K562 (cell line): ENCODE data around the gene NDOR1. TPM values are rescaled to one million over a fixed set of nuclear protein-coding genes. Genes with fewer than 3 reads are reported as not detected.

Experiments
- BCL6 ChIP-seq: fragments of 250-450 bp; sonication (Bioruptor Pico); IDR thresholded peaks from 2 replicates; pipeline ENCODE4 v1.4.0; 2020
- C11orf30 ChIP-seq: fragments of 450-650 bp; IDR thresholded peaks from 2 replicates; pipeline ENCODE4 v1.6.1; 2016; ENCODE audit warnings: low read depth, mild to moderate bottlenecking
- CBX8 ChIP-seq: fragments of 200-600 bp; sonication (generic); IDR thresholded peaks from 2 replicates; pipeline ENCODE4 v1.6.1; 2012; ENCODE audit warnings: borderline replicate concordance, mixed run types, low read depth, mild to moderate bottlenecking, moderate library complexity, mixed read lengths, low read length, control low read depth, inconsistent platforms; ENCODE audit not compliant: poor library complexity, severe bottlenecking; ENCODE audit errors: extremely low read depth
- EGR1 ChIP-seq: fragments of 450-650 bp; conservative IDR thresholded peaks from 2 replicates; pipeline ENCODE4 v1.6.1; 2017; ENCODE audit warnings: mild to moderate bottlenecking
- HCFC1 ChIP-seq: IDR thresholded peaks from 2 replicates; pipeline ENCODE4 v1.6.1; 2012; ENCODE audit warnings: low read depth, low read length, improper control_type of control experiment
- PML ChIP-seq: IDR thresholded peaks from 2 replicates; pipeline ENCODE4 v1.6.1; 2012; ENCODE audit warnings: low read length, inconsistent platforms
- XRCC5 ChIP-seq: fragments of 200-400 bp; formaldehyde crosslinking; IDR thresholded peaks from 2 replicates; pipeline ENCODE4 v1.6.1; 2017; ENCODE audit warnings: low read depth, mild to moderate bottlenecking, low read length
- ZNF699 ChIP-seq: fragments of 250-450 bp; sonication (Bioruptor Pico); IDR thresholded peaks from 2 replicates; pipeline ENCODE4 v1.8.0; 2021; ENCODE audit warnings: mild to moderate bottlenecking, moderate library complexity; ENCODE audit not compliant: insufficient replicate concordance
- polyA plus RNA-seq, 8 experiments: library from polyadenylated mRNA; depleted of rRNA in 4 of 8; stranded (reverse) in 5 of 8; unstranded in 3 of 8; fragments of >200 nt; fragmentation: Nextera tagmentation in 2 of 8; fragmentation: Illumina TruSeq in 1 of 8; extraction: Ambion mirVana in 2 of 8; extraction: Trizol in 1 of 8; gene quantifications; 2 replicates each; pipeline versions ENCODE4 v1.2.1 to v1.2.3, GENCODE V29; 2011 to 2014; ENCODE audit warnings: inconsistent platforms in 1 of 8, missing spikeins in 1 of 8
- total RNA-seq, 7 experiments: library from RNA; depleted of rRNA in 6 of 7; stranded (reverse); fragments of >200 nt in 6 of 7; fragmentation: Illumina TruSeq in 2 of 7; extraction: Trizol in 2 of 7; gene quantifications; 2 replicates each; pipeline versions ENCODE4 v1.2.1 to v1.2.3, GENCODE V29; 2011 to 2021; ENCODE audit warnings: low replicate concordance in 1 of 7
- TF ChIP-seq, protein P1 (sequence below), 2 experiments: fragments of 450-650 bp; IDR thresholded peaks; 2 replicates each; pipeline ENCODE4 v1.6.1; 2018; ENCODE audit warnings: mild to moderate bottlenecking in 2 of 2, low read depth in 1 of 2; ENCODE audit not compliant: partially characterized antibody in 2 of 2
- TF ChIP-seq, protein P2 (sequence below): sonication (generic); formaldehyde crosslinking; IDR thresholded peaks from 2 replicates; pipeline ENCODE4 v1.8.1; 2023; ENCODE audit warnings: mild to moderate bottlenecking, missing genetic modification reagents
- TF ChIP-seq, protein P3 (sequence below), 3 experiments: fragments of 200-800 bp in 1 of 3; fragments of 250-450 bp in 1 of 3; fragments of 450-650 bp in 1 of 3; sonication (Bioruptor Pico) in 1 of 3; sonication (Bioruptor generic) in 1 of 3; formaldehyde crosslinking in 1 of 3; IDR thresholded peaks; 2 replicates each; pipeline versions ENCODE4 v1.6.1 to v1.8.0; 2016 to 2022; ENCODE audit warnings: mild to moderate bottlenecking in 2 of 3, missing genetic modification characterization in 2 of 3, missing compliant biosample characterization in 1 of 3, moderate library complexity in 1 of 3
- TF ChIP-seq, protein P4 (sequence below): fragments of 200-400 bp; formaldehyde crosslinking; IDR thresholded peaks from 2 replicates; pipeline ENCODE4 v1.6.1; 2017; ENCODE audit warnings: mild to moderate bottlenecking, low read depth, low read length, moderate library complexity

NDOR1 gene
- total and polyA plus RNA-seq, 9 of the 15 experiments (the other 6 are each of a cell fraction or from before 2014, with no cell fraction given) = 0.06 to 36.9 (median 6.9) TPM

DNA sequence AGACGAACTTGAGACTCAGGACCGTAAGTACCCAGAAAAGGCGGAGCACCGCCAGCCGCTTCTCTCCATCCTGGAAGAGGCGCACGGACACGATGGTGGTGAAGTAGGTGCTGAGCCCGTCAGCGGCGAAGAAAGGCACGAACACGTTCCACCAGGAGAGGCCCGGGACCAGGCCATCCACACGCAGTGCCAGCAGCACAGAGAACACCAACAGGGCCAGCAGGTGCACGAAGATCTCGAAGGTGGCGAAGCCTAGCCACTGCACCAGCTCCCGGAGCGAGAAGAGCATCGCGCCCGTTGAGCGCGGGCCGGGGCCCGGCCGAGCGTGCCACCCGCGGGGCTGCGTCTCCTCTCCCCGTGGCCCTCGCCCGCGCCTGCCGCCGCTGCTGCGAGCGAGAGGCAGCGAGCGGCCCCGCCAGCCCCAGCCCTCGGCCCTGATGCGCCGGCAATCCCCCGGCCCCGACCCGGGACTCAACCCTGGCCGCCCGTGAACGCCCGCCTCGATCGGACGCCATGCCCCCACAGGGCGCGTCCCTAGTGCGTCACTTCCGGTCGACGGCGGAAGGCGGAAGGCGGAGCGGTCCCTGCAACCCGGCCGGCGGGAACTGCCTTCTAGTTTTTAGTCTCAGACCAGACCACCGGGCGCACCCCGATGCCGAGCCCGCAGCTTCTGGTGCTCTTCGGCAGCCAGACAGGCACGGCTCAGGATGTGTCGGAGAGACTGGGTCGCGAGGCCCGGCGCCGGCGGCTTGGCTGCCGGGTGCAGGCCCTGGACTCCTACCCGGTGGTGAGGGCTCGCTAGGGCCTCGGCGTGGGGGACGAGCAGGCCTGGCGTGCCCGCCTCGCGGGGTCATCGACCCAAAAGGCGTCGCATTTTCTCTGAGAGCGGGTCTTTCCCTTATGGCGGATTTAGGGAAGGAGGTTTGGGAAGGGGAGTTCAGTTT lies at the start of gene NDOR1, which contains the start of gene TMEM203 (continued):
- TF ChIP-seq, protein P1, sequence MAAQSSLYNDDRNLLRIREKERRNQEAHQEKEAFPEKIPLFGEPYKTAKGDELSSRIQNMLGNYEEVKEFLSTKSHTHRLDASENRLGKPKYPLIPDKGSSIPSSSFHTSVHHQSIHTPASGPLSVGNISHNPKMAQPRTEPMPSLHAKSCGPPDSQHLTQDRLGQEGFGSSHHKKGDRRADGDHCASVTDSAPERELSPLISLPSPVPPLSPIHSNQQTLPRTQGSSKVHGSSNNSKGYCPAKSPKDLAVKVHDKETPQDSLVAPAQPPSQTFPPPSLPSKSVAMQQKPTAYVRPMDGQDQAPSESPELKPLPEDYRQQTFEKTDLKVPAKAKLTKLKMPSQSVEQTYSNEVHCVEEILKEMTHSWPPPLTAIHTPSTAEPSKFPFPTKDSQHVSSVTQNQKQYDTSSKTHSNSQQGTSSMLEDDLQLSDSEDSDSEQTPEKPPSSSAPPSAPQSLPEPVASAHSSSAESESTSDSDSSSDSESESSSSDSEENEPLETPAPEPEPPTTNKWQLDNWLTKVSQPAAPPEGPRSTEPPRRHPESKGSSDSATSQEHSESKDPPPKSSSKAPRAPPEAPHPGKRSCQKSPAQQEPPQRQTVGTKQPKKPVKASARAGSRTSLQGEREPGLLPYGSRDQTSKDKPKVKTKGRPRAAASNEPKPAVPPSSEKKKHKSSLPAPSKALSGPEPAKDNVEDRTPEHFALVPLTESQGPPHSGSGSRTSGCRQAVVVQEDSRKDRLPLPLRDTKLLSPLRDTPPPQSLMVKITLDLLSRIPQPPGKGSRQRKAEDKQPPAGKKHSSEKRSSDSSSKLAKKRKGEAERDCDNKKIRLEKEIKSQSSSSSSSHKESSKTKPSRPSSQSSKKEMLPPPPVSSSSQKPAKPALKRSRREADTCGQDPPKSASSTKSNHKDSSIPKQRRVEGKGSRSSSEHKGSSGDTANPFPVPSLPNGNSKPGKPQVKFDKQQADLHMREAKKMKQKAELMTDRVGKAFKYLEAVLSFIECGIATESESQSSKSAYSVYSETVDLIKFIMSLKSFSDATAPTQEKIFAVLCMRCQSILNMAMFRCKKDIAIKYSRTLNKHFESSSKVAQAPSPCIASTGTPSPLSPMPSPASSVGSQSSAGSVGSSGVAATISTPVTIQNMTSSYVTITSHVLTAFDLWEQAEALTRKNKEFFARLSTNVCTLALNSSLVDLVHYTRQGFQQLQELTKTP (IDR thresholded peaks at IDR 0.05; ENCODE audit: low read depth in 1 of 2, partially characterized antibody in 2 of 2) = no peak
- TF ChIP-seq ZNF699 = no peak
- TF ChIP-seq, protein P2, sequence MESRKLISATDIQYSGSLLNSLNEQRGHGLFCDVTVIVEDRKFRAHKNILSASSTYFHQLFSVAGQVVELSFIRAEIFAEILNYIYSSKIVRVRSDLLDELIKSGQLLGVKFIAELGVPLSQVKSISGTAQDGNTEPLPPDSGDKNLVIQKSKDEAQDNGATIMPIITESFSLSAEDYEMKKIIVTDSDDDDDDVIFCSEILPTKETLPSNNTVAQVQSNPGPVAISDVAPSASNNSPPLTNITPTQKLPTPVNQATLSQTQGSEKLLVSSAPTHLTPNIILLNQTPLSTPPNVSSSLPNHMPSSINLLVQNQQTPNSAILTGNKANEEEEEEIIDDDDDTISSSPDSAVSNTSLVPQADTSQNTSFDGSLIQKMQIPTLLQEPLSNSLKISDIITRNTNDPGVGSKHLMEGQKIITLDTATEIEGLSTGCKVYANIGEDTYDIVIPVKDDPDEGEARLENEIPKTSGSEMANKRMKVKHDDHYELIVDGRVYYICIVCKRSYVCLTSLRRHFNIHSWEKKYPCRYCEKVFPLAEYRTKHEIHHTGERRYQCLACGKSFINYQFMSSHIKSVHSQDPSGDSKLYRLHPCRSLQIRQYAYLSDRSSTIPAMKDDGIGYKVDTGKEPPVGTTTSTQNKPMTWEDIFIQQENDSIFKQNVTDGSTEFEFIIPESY (CRISPR knock-in tag) = no peak
- TF ChIP-seq CBX8 = no peak
- TF ChIP-seq BCL6 (CRISPR knock-in tag) = no peak
- TF ChIP-seq HCFC1 = peak; percentile 86
- peak; percentile 100 for TF ChIP-seq C11orf30
- TF ChIP-seq EGR1 = 0 out of 2 replicates have a peak, but pooled peaks have one; percentile 32
- TF ChIP-seq, protein P3, sequence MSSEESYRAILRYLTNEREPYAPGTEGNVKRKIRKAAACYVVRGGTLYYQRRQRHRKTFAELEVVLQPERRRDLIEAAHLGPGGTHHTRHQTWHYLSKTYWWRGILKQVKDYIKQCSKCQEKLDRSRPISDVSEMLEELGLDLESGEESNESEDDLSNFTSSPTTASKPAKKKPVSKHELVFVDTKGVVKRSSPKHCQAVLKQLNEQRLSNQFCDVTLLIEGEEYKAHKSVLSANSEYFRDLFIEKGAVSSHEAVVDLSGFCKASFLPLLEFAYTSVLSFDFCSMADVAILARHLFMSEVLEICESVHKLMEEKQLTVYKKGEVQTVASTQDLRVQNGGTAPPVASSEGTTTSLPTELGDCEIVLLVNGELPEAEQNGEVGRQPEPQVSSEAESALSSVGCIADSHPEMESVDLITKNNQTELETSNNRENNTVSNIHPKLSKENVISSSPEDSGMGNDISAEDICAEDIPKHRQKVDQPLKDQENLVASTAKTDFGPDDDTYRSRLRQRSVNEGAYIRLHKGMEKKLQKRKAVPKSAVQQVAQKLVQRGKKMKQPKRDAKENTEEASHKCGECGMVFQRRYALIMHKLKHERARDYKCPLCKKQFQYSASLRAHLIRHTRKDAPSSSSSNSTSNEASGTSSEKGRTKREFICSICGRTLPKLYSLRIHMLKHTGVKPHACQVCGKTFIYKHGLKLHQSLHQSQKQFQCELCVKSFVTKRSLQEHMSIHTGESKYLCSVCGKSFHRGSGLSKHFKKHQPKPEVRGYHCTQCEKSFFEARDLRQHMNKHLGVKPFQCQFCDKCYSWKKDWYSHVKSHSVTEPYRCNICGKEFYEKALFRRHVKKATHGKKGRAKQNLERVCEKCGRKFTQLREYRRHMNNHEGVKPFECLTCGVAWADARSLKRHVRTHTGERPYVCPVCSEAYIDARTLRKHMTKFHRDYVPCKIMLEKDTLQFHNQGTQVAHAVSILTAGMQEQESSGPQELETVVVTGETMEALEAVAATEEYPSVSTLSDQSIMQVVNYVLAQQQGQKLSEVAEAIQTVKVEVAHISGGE (CRISPR knock-in tag; IDR thresholded peaks at IDR 0.05) = peak; percentile 82 to 95 (median 91); a peak in 5 of 6 replicates
- TF ChIP-seq XRCC5 = peak; percentile 25; the same call in 1 of the 2 replicates
- TF ChIP-seq PML = peak; percentile 44; the same call in 1 of the 2 replicates
- TF ChIP-seq, protein P4, sequence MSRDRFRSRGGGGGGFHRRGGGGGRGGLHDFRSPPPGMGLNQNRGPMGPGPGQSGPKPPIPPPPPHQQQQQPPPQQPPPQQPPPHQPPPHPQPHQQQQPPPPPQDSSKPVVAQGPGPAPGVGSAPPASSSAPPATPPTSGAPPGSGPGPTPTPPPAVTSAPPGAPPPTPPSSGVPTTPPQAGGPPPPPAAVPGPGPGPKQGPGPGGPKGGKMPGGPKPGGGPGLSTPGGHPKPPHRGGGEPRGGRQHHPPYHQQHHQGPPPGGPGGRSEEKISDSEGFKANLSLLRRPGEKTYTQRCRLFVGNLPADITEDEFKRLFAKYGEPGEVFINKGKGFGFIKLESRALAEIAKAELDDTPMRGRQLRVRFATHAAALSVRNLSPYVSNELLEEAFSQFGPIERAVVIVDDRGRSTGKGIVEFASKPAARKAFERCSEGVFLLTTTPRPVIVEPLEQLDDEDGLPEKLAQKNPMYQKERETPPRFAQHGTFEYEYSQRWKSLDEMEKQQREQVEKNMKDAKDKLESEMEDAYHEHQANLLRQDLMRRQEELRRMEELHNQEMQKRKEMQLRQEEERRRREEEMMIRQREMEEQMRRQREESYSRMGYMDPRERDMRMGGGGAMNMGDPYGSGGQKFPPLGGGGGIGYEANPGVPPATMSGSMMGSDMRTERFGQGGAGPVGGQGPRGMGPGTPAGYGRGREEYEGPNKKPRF = no peak
